GM12891 (cell line): ENCODE measurements around the gene DNER.
"Not testable (repeated sequence)": the region's sequence is repeated elsewhere in the genome, so short reads cannot be mapped to it uniquely, and the experiment has no call there.

Source experiments
- PAX5 ChIP-seq: IDR thresholded peaks from 2 replicates; pipeline ENCODE4 v1.6.1; 2011; ENCODE audit warnings: low read length, moderate library complexity, mild to moderate bottlenecking; ENCODE audit not compliant: insufficient read depth, severe bottlenecking
- POLR2A ChIP-seq: IDR thresholded peaks from 2 replicates; pipeline ENCODE4 v1.6.1; 2011; ENCODE audit warnings: low read depth, low read length, control low read depth
- POLR2AphosphoS5 ChIP-seq: IDR thresholded peaks from 2 replicates; pipeline ENCODE4 v1.6.1; 2011; ENCODE audit warnings: low read depth, low read length, control low read depth
- POU2F2 ChIP-seq: IDR thresholded peaks from 2 replicates; pipeline ENCODE4 v1.6.1; 2011; ENCODE audit warnings: low read depth, mild to moderate bottlenecking, control low read depth, low read length, moderate library complexity
- SPI1 ChIP-seq: IDR thresholded peaks from 2 replicates; pipeline ENCODE4 v1.6.1; 2011; ENCODE audit warnings: low read depth, low read length, control low read depth
- TAF1 ChIP-seq: IDR thresholded peaks from 2 replicates; pipeline ENCODE4 v1.6.1; 2011; ENCODE audit warnings: low read depth, low read length, control low read depth

DNA sequence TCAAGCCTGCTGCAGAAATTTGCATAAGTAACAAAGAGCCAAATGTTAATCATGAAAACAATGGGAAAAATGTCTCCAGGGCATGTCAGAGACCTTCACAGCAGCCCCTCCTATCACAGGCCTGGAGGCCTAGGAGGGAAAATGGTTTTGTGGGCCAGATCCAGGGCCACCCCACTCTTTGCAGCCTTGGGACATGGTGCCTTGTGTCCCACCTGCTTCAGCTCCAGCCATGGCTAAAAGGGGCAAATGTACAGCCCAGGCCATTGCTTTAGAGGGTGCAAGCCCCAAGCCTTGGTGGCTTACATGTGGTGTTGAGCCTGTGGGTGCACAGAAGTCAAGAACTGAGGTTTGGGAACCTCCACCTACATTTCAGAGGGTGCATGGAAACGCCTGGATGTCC lies 20.5 kb downstream of the DNER start:
- TF ChIP-seq POLR2A, POLR2AphosphoS5, SPI1, TAF1, PAX5, POU2F2: not testable (repeated sequence)
